Esophagus muscularis mucosa (tissue), 4 donors: ENCODE data around the gene MAD1L1. TPM values are rescaled to one million over a fixed set of nuclear protein-coding genes. Genes with fewer than 3 reads are reported as not detected.

Experiments
- DNase-seq: peaks from one replicate; pipeline ENCODE4 v3.0.0-alpha.2; 2017; ENCODE audit errors: extremely low spot score
- H3K27ac ChIP-seq, 4 donors: fragments of 200-600 bp; sonication (generic); replicated peaks in 1 of 4; 1 replicate in 3 of 4; 2 replicates in 1 of 4; pipeline ENCODE4 v1.5.1; 2016 to 2019; ENCODE audit warnings: mild to moderate bottlenecking in 1 of 4
- H3K27me3 ChIP-seq, 4 donors: fragments of 200-600 bp; sonication (generic); one replicate each; pipeline versions ENCODE4 v1.5.1 to v1.6.0; 2016 to 2019
- H3K36me3 ChIP-seq, 4 donors: fragments of 200-600 bp; sonication (generic); one replicate each; pipeline ENCODE4 v1.5.1; 2016 to 2019
- H3K4me1 ChIP-seq, 4 donors: fragments of 200-600 bp; sonication (generic); one replicate each; pipeline ENCODE4 v1.5.1; 2016 to 2019
- H3K4me3 ChIP-seq, 4 donors: fragments of 200-600 bp; sonication (generic); 1 replicate in 2 of 4; 2 replicates in 2 of 4; pipeline ENCODE4 v1.5.1; 2016 to 2019; ENCODE audit warnings: mild to moderate bottlenecking in 4 of 4, moderate library complexity in 1 of 4
- H3K9me3 ChIP-seq, 4 donors: fragments of 200-600 bp; sonication (generic); 1 replicate in 3 of 4; 2 replicates in 1 of 4; pipeline ENCODE4 v1.5.1; 2016 to 2019
- CTCF ChIP-seq, 3 experiments: fragments of 200-600 bp in 2 of 3; fragments of 450-650 bp in 1 of 3; sonication (generic) in 2 of 3; IDR thresholded peaks; one replicate each; pipeline ENCODE4 v1.5.1; 2017 to 2019; ENCODE audit warnings: antibody characterized with exemption in 3 of 3, mild to moderate bottlenecking in 2 of 3, moderate library complexity in 1 of 3
- EP300 ChIP-seq: sonication (generic); formaldehyde crosslinking; IDR thresholded peaks from one replicate; pipeline ENCODE4 v1.6.1; 2017; ENCODE audit warnings: antibody characterized with exemption
- POLR2A ChIP-seq: fragments of 450-650 bp; IDR thresholded peaks from one replicate; pipeline ENCODE4 v1.6.1; 2017; ENCODE audit warnings: antibody characterized with exemption, moderate library complexity, mild to moderate bottlenecking, low read depth
- POLR2AphosphoS5 ChIP-seq, 2 donors: sonication (generic); formaldehyde crosslinking; IDR thresholded peaks; one replicate each; pipeline ENCODE4 v1.6.1; 2017; ENCODE audit warnings: antibody characterized with exemption in 2 of 2
- WGBS: methylation state at CpG from one replicate; pipeline ENCODE4 v1.1.5; 2018; 5-methylcytosine and 5-hydroxymethylcytosine counted together
- intact Hi-C: fragments of 100-400 bp; cut with DNase I; formaldehyde crosslinking; loops from one replicate; pipeline ENCODE4 v1.15.1; 2023
- total RNA-seq, 4 donors: library from RNA; depleted of rRNA; stranded (reverse); fragments of >200 nt; gene quantifications; one replicate each; pipeline versions ENCODE4 v1.1.0 to v1.2.1, GENCODE V29; 2016

Gene MAD1L1
- total RNA-seq, 4 donors from 2014 or later = 22.2 to 33.1 (median 29.5) TPM

- peak overlapping the region in 3 of 4 donors; percentile 4 to 40 (median 22) for H3K4me3 ChIP-seq
- intact Hi-C loops = no loop called here
- peaks cover 5 to 26% (median 10%) of the 10 kb centered on the region in 4 donors for H3K4me1 ChIP-seq
- peak overlapping the region in 1 of 4 donors; percentile 2 for H3K27ac ChIP-seq
- no peak for DNase-seq
- no peaks in the 10 kb centered on the region for H3K9me3 ChIP-seq
- H3K27me3 ChIP-seq = no peaks in the 10 kb centered on the region
- TF ChIP-seq CTCF (IDR thresholded peaks at IDR 0.05) = no peak
- no peak for TF ChIP-seq POLR2A
- no peak for TF ChIP-seq EP300
- TF ChIP-seq POLR2AphosphoS5 (IDR thresholded peaks at IDR 0.05) = no peak
- 73% methylated on average over 18 of the region's 28 CpGs for WGBS
- peaks cover 0 to 16% (median 12%) of the 10 kb centered on the region in 4 donors for H3K36me3 ChIP-seq
Measured at GRCh38 chr7:1939434-1940401, 293.0 kb downstream of the MAD1L1 start.

GRCh38 chr7:1938788-1939433, 293.8 kb downstream of the MAD1L1 start:
- intact Hi-C loops = no loop called here
- DNase-seq = no peak
- TF ChIP-seq CTCF (IDR thresholded peaks at IDR 0.05) = no peak
- TF ChIP-seq POLR2AphosphoS5 (IDR thresholded peaks at IDR 0.05) = no peak
- no peak for TF ChIP-seq EP300
- no peak for TF ChIP-seq POLR2A
- Histone ChIP-seq H3K4me3 (peak overlapping the region in 1 of 4 donors; percentile 22), H3K9me3 (no peaks in the 10 kb centered on the region), H3K27ac (no peak overlapping the region), H3K27me3 (no peaks in the 10 kb centered on the region), H3K4me1 (peaks cover 5 to 26% (median 10%) of the 10 kb centered on the region in 4 donors), H3K36me3 (peaks cover 0 to 16% (median 12%) of the 10 kb centered on the region in 4 donors)
- WGBS = 92% methylated on average over 23 of the region's 39 CpGs

- H3K4me1 ChIP-seq = peaks cover 5 to 23% (median 10%) of the 10 kb centered on the region in 4 donors
- no peaks in the 10 kb centered on the region for H3K9me3 ChIP-seq
- DNase-seq = no peak
- TF ChIP-seq CTCF (IDR thresholded peaks at IDR 0.05) (no peak), POLR2AphosphoS5 (IDR thresholded peaks at IDR 0.05) (no peak), EP300 (no peak), POLR2A (no peak)
- H3K36me3 ChIP-seq = peaks cover 0 to 16% (median 13%) of the 10 kb centered on the region in 4 donors
- H3K27me3 ChIP-seq = no peaks in the 10 kb centered on the region
- no peak overlapping the region for H3K27ac ChIP-seq
- intact Hi-C loops = no loop called here
- WGBS = 96% methylated on average over 9 of the region's 11 CpGs
- no peak overlapping the region for H3K4me3 ChIP-seq
Measured at GRCh38 chr7:1937252-1937605, 295.5 kb downstream of the MAD1L1 start.

GRCh38 chr7:1936531-1937251, 296.1 kb downstream of the MAD1L1 start:
- no peaks in the 10 kb centered on the region for H3K27me3 ChIP-seq
- DNase-seq = no peak
- no peak overlapping the region for H3K4me3 ChIP-seq
- H3K36me3 ChIP-seq = peaks cover 0 to 16% (median 13%) of the 10 kb centered on the region in 4 donors
- peaks cover 5 to 19% (median 10%) of the 10 kb centered on the region in 4 donors for H3K4me1 ChIP-seq
- intact Hi-C loops = no loop called here
- 78% methylated on average over 7 of the region's 29 CpGs for WGBS
- no peaks in the 10 kb centered on the region for H3K9me3 ChIP-seq
- H3K27ac ChIP-seq = no peak overlapping the region
- TF ChIP-seq CTCF (IDR thresholded peaks at IDR 0.05) (no peak), POLR2AphosphoS5 (IDR thresholded peaks at IDR 0.05) (no peak), EP300 (no peak), POLR2A (no peak)
